HG02938 (cell line): ENCODE data around the gene CKM.
"Not testable (repeated sequence)": the region's sequence is repeated elsewhere in the genome, so short reads cannot be mapped to it uniquely, and the experiment has no call there.

Experiments
- ATAC-seq: cut with Tn5 transposase; IDR thresholded peaks from one replicate; pipeline ENCODE4 v1.9.1; 2021; ENCODE audit warnings: mild to moderate bottlenecking, moderate library complexity; ENCODE audit not compliant: unreplicated experiment

Gene CKM

DNA sequence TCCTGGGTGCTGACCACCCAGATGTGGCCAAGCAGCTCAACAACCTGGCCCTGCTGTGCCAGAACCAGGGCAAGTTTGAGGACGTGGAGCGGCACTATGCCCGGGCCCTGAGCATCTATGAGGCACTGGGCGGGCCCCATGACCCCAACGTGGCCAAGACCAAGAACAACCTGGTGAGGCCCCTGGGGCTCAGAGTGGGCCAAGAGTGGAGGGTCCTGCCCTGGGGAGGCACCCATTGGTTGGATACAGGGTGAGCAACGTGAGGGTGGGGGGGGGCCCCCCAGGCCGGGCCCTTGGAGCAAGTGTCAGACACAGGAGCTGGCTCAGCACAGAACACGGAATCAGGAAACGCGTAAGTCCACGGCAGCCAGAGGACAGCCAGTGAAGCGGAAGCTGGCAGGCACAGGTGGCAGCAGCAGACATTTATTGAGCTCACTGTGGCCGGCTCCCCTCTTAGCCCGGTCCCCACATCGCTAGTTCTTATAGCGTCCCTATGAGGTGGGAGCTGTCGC is 26.8 kb upstream of the CKM start:
- ATAC-seq = no peak

DNA sequence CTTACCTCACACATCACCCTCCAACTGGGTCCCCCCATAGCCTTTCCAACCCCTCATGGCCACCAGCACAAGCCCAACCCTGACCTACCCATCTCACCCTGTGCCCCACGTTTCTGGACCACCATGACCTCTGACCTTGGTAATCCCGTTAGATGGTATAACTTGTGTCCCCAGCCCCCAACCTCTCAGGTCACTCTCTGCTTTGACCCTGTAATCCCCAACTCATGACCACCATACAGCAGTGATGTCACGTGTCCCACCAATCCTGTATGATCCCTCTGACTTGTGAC is 26.4 kb upstream of the CKM start:
- no peak for ATAC-seq

DNA sequence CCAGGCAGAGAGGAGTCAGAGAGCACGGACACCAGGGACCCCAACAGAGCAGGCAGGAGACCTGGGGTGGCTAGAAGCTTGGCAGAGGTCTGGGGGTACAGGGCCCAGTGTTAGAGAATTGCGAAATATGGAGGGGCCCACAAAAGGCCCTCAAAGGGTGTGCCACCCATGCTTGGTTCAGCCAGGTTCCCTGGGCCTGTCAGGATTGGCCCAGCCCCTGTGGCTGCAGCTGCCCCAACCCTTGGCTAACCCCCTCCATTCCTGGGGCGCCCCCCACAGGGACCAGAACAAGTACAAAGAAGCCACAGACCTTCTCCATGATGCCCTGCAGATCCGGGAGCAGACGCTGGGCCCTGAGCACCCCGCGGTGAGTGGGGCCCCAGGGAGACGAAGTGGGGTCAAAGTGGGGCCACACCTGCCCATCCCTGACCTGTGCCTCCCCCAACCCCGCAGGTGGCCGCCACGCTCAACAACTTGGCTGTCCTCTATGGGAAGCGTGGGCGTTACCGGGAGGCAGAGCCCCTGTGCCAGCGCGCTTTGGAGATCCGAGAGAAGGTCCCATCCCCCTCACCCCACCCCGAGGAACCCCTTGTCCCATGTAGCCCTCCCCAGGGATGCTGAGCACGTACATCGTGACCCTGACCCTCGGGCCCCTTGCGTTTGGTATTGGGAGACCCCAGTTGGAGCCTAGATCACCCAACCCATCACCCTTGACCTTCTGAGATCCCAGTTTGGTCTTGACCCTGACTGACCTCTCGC is 25.9 kb upstream of the CKM start:
- ATAC-seq = no peak

DNA sequence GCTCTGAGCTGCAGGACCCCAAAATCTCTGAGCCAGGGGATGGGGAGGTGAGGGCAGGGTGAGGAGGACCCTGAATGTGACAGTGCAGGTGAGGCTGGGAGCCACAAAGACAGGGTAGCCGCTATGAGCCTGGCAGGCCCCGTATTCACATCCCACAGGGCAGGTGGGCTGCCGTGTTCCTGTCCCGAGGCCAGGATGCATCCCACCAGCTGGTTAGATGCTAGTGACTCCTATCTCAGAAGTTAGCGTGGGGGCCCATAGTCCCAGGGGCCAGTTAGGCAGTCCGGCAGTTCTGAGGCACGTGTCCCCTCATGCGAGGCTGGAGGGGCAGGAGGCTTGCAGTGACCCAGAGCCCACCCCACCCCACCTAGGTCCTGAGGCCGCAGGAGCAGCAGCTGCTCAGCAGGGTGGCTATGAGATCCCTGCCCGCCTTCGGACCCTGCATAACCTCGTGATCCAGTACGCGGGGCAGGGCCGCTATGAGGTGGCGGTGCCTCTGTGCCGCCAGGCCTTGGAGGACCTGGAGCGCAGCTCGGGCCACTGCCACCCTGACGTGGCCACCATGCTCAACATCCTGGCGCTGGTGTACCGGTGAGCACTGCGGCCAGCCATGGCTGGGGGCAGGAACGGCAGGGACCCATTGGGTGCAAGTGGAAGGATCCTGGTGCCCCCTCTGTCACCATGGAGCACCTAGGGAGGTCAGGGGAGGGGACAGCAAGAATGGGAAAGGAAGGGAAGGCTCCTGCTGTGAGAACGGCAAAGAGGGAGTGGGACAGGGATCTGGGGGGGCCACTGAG is 25.1 kb upstream of the CKM start:
- no peak for ATAC-seq

DNA sequence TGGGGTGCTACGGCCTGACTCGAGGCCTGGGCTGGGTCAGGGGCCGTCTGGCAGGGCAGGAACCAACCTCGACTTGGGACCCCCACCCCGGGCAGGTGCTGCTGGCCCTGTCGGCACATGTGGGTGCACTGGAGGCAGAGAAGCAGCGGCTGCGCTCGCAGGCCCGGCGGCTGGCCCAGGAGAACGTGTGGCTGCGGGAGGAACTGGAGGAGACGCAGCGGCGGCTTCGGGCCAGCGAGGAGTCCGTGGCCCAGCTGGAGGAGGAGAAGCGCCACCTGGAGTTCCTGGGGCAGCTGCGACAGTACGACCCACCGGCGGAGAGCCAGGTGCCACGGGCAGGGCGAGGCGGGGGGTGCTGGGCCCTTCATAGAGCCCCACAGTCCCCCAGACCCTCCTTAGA is 23.8 kb upstream of the CKM start:
- ATAC-seq = no peak

DNA sequence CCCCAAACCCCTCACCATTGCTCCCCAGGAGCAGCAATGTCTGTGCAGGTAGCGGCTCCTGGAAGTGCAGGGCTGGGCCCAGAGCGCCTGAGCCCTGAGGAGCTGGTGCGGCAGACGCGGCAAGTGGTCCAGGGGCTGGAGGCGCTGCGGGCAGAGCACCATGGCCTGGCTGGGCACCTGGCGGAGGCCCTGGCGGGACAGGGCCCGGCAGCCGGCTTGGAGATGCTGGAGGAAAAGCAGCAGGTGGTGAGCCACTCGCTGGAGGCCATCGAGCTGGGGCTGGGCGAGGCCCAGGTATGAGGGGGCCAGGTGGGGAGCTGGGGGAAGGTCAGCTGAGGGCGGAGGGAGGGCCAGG is 22.8 kb upstream of the CKM start:
- no peak for ATAC-seq

DNA sequence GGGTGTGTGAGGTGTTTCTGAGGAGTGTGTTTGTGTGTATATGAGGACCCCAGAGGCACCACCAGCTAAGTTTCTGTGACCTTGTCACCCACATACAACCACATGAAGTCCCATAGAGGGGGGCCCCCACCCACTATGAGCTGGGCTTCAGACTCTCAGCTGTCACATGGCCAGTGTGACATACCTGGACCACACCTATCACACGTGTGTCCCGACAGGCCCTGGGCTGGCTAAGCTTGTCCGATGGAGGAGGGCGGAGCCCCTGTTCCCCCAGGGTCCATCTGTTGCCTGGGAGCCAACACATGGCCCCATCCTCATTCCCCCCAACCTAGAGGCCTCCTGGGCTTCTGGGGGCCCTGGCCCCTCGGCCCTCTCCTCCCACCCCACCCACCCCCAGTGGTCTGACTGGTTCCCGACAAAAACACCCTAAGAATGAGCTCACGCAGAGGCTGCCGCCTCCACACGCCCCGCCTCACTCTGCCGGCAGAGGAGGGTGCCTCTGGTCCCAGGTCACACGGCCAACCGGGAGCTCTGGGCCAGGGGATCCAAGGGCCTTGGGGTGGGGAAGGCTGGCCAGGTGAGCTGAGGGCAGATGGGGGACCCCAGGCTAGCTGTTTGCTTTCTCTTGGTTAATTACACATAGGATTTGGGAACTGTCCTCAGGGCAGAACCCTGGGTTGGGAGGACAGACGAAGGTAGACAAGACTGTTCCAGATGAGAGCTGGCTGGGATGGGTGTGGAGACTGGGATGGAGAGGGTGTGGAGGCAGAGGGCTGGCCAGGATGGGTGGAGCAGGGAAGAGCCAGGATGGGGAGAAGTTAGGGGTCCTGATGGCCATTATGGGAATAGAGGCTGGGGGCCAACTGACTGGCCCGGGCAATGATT is 22.2 kb upstream of the CKM start:
- ATAC-seq = no peak

DNA sequence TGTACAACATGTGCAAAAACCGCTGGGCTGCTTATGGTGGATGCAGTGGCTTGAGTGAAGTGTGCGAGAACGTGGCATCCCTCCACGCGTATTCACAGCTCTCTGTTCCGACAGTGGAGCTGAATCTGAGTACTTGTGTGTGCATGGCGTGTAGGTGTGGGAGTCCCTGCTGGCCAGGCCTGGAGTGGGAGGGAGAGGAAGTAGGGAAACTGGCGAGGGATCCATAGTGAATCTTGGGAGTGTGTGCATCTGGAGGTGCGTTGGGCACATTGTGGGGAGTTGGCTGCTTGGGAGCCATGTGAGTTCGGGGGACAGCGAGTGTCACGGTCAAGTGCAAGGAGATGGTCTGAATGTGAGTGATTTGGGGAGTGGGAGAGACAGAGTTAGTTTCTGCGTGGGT is 20.2 kb upstream of the CKM start:
- ATAC-seq = no peak

DNA sequence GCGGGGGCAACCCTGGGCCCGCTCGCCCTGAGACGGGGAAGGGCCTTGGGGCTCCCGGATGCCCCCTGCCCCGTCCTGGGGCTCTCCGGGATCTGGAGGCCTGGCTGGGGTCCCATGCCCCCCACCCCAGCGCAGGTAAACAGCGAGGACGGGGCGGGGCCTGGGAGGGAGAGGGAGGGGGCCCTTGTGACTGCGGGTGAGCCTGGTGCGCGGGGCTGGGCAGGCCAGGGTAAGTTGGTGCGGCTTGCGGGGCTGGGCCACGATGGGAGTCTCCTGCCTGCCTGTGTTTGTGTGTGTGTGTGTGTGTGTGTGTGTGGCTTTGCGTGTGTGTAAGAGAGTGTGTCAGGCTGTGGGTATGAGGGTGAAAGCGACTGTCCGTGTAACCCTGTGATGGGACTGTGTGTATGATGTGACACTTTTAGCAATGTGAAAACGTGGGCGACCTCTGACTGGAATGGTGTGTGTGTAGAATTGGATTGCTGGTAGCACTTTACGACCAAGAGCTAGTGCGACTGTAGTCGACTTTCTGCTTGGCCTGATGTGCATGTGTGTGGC is 18.3 kb upstream of the CKM start:
- ATAC-seq = no peak

DNA sequence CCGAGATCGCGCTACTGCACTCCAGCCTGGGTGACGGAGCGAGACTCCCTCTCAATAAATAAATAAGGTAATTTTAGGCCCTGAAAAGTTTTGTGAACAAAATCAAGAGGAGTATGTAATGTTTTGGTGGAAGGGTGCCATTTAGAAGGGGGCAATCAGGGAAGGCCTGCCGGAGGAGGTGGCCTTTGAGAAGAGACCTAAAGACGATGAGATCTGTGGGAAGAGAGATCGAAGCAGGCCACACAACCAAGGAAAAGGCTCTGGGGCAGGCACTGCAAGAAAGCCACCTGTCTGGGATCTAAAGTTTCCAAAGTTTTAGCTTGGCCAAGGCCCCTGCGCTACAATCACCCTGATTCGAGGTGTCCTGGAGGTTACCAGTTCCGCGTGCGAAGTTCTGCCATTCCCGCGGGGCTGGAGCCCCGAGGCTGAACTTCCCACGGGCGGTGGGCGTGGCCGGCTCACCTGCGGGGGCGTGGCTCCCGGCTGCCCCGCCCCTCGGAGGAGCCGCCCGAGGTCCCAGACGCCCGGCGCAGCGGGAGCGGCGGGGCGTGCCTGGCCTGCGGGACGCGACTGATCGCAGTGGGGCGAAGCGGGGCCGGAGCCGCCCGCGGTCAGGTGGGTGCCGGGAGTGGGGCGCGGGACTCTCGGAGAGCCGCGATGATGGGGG is 17.7 kb upstream of the CKM start, which contains the start of gene KLC3:
Gene KLC3 (plus strand): TSS at position 519 of the 667 bp plus-strand sequence. CDS start 4,792 bp downstream, outside the sequence.
- no peak for ATAC-seq

DNA sequence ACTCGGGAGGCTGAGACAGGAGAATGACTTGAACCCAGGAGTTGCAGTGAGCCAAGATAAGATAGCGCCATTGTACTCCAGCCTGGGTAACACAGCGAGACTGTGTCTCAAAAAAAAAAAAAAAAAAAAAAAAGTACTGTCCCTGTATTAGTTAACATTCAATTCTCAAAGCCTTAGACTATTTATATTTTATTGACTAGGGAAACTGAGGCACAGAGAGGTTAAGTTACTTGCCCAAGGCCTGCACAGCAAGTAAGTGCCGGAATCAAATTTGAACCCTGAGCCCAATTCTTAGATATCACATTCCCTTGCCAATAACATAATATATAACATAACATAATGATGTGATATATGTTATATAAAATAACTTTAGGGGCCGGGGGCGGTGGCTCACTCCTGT is 17.0 kb upstream of the CKM start:
- no peak for ATAC-seq

DNA sequence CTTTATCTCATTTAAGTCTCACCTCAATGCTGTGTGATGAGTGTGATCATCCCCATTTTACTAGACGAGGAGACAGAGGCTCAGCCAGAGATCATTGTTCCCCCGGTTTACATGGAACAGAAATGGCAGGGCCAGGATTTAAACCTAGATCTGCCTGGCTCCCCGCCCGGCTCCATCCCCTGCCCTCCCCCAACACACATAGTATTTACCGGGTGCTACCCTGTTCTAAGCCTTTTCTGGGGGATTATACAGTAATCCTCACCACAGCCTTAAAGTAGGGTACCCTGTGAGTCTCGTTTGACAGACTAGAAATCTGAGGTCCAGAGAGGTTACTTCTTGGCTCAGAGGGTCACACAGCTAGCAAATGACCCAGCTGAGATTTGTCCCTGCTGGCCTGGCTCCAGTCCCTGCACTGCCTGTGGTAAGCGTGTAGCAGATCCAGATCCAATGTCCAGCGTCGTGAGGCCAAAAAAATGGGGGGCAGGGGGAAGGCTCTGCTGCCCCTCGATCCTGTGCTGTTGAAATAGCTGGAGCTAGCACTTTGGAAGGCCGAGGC is 14.1 kb upstream of the CKM start:
- no peak for ATAC-seq

DNA sequence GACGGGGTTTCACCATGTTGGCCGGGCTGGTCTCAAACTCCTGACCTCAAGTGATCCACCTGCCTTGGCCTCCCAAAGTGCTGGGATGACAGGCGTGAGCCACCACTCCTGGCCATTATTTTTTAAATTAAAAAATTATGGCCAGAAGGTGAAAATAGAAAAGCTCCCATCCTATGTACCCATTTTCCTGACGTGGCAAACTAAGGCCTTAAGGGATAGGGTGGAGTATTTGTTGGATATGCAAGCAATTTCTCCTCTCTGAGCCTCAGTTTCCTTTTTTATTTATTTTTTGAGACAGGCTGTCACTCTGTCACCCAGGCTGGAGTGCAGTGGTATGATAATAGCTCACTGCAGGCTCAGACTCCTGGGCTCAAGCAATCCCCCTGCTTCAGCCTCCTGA is 12.2 kb upstream of the CKM start:
- ATAC-seq = not testable (repeated sequence)

DNA sequence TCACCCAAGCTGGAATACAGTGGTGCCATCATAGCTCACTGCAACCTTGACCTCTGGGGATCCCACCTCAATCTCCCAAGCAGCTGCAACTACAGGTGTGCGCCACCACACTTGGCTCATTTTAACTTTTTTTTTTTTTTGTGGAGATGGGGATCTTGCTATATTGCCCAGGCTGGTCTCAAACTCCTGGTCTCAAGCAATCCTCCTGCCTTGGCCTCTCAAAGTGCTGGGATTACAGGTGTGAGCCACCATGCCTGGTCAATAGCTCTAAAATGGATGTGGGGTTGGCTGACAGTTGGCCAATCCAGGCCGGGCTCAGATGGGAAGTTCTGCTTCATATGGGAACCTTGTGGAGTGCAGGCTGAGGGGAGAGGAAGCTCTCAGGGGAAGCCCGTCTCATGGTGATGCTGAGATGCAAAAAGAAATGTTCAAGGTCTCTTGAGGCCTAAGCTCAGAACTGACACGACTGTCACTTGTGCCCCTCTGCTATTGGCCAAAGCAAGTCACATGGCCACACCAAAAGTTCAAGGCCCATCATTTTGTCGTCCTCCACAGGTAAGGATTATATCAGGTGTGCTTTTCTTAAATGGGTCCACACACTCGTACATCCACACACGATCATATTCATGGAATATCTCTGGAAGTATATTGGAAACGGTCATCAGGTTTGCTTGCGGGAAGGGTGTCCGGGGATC is 11.1 kb upstream of the CKM start:
- no peak for ATAC-seq

DNA sequence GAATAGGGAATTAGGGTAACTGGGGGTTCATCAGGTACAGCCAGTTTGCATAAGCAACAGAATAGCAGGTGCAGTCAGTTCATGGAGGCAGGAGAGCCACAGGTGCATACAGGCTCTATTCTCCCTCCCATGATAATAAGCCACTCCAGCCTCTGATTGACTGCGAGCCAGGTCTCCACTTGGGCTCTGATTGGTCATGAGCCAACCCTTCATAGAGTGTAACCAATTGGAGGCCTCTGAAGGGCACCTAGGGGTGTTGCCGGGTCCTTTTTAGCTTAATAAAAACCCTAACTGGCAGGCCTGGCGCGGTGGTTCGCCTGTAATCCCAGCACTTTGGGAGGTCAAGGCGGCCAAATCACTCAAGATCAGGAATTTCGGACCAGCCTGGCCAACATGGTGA is 8.7 kb upstream of the CKM start:
- ATAC-seq = no peak

DNA sequence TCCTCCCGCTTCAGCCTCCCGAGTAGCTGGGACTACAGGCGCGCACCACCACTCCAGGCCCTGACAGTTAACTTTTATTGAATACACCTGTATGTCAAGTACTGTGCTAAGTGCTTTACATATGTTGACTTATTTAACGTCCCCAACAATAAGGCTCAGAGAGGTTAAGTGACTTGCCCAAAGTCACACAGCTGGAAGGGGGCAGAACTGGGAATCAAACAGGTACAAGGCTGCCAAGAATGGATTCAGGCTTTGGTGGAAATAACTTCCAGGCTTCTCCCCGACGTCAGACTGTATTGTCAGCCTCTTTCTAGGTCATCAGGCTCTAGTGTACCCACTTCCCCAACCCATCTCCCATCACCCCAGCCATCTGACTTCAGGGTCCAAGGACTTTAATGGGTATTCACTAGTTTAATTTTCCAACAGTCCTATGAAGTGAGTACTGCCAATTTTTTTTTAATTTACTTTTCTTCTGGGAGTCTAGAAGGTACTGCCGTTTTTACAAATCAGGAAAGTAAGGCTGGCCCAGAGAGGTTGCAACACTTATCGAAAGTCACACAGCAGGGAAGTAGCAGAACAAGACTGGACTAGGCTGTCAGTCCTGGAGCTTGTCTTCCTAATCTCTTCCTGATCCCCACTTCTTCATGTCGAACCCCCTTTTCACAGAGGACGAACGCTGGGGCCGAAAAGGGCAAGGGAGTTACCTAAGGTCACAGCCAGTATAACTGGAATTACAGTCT is 4.9 kb upstream of the CKM start:
- no peak for ATAC-seq

DNA sequence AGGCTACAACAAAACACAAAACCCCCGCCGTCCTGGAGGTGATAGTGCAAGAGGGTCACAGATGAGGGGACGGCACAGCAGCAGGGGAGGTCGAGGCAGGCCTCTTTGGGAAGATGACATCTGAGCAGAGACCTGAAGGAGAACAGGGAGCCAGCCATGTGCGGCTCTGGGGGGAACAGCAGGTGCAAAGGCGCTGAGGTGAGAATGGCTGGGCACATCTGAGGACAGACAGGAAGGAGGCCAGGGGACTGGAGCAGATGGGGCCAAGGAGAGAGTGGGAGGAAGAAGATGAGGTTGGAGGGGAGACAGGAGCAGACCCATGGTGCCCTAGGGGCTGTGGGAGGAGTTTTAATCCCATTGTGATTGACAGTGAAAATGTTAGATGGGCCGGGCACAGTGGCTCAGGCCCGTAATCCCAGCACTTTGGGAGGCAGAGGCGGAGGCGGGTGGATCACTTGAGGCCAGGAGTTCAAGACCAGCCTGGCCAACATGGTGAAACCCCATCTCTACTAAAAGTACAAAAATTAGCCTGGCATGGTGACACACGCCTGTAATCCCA is 1.8 kb upstream of the CKM start:
- ATAC-seq = no peak

DNA sequence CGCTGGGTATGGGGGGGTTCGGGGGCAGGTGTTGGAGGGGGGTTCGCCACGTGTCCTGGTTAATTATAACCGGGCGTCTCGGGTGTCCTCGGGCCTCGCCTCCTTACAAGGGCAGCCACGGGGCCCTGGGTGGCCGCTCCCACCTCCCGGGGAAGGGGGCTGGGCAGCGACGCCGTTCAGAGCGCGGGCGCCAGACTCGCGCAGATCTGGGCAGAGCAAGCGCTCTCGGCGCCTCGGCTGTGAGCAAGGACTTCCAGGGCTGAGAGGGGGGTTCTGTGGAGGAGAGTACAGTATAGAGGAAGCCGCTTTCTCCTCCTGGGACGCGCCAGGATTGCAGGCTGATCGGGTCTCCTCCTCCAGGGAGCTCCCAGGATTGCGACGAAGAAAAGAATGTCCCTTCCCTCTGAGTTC is 1.0 kb upstream of the CKM start:
- no peak for ATAC-seq

DNA sequence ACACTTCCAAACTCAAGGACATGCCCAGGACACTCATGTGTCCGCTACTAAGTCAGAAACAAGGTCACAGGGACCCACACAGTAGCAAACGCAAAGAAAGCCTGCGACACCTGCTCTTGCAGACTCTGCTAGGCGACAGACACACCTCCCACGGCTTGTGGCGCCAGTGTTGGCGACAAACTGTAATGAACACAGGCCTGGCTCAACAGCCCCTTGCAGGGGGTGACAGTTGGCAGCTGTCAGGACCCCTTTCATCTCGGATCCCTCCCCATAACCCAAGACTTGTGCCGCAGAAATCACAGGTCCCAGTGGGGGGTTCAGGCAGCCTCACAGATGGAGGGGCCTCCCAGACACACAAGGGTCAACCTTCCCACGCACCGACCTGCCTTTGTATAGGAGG is 364 bp downstream of the CKM start:
- no peak for ATAC-seq
